Brain pericyte (primary cell): ENCODE data around the gene OR1L6.

Experiments used
- DNase-seq: peaks from one replicate; pipeline ENCODE4 v3.0.0-alpha.2; 2012; ENCODE audit warnings: low read depth, low spot score

Gene OR1L6, protein sequence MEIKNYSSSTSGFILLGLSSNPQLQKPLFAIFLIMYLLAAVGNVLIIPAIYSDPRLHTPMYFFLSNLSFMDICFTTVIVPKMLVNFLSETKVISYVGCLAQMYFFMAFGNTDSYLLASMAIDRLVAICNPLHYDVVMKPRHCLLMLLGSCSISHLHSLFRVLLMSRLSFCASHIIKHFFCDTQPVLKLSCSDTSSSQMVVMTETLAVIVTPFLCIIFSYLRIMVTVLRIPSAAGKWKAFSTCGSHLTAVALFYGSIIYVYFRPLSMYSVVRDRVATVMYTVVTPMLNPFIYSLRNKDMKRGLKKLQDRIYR

DNA sequence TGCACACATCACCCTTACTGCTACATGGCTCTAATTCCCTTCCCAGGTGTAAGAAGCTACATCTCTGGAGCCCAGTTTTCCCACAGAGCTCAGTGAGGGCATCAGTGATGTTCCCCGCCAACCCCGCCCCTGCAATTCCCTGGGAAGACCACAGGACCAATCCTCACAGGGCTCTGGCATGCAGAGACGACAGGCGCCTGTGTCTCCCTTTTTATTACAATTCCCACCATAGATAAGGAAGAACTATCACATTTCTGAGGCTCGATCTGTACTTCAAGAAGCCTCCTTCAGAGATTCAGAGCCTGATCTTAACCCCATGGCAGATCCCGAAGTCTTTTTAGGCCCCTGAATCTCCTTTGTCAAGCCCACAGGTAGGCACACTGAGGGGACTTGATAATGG lies at the start of gene OR1L6:
TSS of gene OR1L6 (plus strand) at position 301 of the 400 bp plus-strand sequence. CDS start 7,545 bp downstream, outside the sequence.
- no peak for DNase-seq

DNA sequence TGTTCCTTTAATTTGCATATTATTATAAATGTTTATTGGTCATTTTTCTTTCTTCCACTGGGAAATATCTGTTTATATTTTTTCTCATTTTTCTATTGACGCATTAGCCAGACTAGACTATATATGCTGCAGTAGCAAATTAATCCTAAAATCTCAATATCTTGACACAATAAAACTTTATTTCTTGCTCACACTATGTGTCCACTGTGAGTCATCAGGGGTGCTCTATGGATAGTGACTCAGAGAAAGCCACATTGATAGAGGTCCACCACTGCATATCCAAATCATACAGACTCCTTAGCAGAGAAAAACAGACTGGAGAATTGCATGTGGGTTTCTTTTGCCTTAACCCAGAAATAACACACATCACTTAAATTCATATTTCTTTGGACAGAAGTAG lies 46.4 kb upstream of the OR1L6 start:
- no peak for DNase-seq

DNA sequence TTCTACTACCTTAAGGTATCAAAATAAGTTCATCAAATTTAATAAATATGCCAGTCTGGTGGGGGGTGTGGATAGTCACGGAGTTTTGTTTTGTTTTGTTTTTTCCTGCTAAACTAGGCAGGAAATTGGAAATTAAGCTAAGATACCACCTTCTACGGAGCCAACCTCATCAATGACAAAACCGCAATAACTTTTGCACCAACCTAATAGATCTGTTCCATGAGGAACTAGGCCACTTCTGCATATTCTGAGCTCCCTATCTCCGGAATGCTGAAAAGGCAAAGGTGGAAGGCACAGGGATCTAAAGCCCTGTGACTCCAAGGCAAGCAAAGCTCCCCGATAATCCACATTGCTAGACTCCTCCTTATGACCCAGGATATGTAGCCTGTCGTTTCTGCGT lies 24.1 kb upstream of the OR1L6 start:
- DNase-seq: no peak

DNA sequence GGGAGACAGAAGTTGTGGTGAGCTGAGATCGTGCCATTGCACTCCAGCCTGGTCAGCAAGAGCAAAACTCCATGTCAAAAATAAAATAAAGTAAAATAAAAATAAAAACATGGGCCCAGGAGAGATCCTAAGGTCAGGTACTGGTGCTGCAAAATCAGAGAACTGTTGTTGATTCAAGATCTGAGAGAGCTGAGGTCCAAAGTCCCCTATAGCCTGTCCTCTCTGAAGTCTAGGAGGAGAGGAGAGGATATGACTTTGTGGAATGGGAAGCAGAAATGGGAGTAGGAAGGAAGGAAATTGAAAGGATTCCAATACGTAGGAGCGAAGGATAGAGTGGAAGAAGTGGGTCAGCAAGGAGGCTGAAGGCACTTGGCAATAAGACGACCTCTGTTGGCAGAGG lies 22.9 kb upstream of the OR1L6 start:
- no peak for DNase-seq

DNA sequence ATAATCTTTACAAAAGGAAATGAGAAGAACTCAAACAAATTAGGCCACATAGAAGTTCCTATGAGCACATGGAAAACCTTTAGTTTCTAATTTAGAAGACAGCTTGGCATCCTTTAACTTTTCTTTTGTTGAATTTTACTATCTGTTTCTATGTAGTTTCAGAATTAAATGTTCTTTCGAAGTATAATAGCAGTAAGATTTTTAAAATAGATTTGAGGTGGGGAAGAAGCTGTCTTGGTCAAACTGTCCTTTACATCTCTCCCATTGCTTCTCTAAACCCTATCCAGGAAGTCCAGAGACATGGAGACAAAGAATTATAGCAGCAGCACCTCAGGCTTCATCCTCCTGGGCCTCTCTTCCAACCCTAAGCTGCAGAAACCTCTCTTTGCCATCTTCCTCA lies 18.4 kb upstream of the OR1L6 start, which contains the start of gene OR1L4:
TSS of gene OR1L4 (plus strand) at position 301 of the 400 bp plus-strand sequence. CDS start at position 301, 0 bp downstream.
- DNase-seq: no peak

DNA sequence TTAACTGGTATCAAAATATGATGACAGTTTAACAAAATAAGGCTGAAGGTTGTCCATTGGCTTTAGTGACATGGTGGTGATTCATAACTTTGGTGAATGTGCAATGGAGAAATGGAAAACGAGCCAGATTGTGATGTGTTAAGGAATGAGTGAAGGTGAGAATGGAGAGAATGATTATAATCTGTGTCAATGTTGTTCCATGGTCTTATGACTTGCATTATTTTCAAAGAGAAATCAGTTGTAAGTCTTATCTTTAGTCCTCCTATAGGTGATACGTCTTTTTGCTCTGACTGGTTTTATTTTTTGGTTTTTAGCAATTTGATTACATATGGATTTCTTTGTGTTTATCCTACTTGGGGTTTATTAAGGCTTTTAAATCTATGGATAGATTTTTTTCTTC lies 12.7 kb downstream of the OR1L6 start:
- DNase-seq: no peak

DNA sequence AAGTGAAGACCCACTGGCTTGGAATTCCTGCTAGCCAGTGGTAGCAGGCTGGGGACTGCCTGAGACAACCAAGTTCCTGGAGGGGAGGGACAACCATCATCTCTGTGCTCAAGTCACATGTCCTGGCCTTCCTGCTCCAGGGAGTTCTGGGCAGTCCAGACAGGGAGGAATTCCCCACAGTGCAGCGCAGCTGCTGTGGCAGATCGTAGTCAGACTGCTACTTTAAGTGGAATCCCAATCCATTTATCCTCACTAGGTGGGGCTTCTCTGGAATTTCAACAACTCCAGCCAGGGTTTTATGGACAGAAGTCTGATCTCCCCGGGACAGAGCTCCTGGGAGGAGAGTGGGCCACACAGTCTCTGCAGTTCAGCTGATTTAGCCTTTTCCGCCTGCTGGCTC lies 25.7 kb downstream of the OR1L6 start:
- no peak for DNase-seq

DNA sequence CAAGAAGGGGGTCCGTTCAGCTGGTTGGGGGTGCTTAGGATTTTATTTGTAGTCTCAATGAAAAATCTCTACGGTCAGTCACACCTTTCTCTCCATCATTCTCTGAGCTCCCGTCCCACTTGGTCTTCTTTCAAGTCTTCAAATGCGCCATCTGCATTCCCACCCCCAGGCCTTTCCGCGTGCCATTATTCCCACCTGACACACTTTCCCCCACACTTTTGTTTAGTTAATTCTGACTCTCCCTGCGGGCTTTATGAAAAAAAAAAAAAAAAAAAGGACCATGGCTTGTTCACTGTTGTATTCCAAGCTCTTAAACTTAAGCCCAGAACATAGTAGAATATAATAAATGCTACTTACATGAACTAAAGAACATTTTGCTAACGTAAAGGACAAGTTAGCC lies 34.9 kb downstream of the OR1L6 start:
- no peak for DNase-seq

DNA sequence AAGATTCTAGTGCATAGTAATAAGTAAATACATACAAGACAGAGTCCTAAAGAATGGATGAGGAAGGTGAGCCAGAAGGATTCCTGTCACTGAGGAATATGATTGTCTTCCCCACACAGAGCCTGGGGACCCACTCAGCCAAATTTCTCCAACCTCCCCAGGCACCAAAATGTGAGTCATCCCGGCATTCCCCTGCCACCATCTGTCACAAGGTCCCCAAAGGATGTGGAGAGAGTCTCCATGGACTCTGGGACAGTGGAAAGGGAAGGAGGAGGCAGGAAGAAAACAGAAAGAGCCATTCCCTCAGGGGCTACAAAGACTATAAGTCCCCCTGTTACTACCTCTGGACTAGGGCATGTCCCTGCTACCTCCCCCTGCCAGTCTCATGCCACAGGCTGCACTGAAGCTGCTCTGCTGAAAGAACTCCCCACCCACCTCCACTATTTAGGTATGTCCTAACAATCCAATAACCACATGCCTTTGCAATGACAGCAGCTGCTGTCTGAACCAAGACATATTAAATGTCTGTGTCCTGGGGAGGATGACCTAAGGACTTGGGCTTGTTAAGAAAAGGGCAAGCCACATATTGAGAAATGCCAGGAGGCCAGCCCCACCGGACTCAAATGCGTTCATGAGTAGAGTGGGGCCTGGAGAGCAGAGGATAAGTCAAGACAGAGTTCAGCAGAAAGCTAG lies 36.0 kb downstream of the OR1L6 start:
- no peak for DNase-seq

DNA sequence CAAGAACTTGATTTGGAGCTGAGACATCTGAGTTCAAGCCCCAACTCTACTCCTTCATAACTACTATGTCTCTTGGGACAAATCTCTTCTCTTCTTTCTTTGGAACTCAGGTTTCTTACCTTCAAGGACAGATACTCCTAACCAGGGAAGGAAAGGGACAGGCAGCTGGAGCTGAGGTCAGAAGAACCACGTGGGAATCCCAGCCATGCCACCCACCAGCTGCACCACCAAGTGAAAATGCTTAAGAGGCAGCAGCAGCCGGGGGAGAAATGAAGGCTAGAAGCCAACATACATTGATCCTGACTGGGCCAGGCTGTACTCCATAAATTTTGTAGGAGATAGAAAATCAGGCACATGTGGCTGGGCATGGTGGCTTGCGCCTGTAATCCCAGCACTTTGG lies 37.1 kb downstream of the OR1L6 start:
- no peak for DNase-seq

DNA sequence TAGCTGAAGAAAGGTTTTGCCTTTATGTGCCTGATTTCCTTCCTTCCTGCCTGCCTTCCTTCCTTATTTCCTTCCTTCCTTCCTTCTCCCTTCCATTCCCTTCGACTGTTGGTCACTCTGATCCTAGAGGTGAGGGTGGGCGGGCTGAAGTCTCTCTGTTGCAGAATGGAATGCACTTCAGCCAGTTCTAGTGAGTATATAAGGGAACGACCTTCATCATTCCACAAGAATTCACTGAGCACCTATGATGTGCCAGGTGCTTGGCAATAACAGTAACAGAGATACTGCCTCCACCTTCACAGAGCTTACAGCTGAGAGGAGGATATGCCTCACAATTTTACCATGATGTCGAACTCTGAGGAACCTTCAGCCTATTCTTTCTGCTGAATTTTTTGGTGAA lies 37.9 kb downstream of the OR1L6 start:
- no peak for DNase-seq

DNA sequence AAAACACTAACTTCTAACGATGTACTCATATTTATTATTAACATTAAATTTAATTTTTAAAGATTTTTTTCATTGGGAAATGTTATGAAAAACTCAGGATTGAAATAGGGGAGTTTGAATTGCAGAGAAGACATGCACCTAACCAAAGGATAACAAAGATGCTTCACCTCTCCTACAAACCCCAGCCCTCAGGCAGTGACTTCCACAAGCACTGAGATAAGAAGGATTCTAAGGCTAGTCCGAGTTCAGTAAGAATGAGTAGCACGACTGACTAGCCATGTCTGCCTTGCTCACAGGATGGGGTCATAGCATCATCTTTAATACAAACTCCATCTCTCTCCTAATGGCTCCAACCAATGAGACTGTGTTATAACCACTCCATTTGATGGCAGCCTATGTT lies 39.6 kb downstream of the OR1L6 start:
- no peak for DNase-seq

DNA sequence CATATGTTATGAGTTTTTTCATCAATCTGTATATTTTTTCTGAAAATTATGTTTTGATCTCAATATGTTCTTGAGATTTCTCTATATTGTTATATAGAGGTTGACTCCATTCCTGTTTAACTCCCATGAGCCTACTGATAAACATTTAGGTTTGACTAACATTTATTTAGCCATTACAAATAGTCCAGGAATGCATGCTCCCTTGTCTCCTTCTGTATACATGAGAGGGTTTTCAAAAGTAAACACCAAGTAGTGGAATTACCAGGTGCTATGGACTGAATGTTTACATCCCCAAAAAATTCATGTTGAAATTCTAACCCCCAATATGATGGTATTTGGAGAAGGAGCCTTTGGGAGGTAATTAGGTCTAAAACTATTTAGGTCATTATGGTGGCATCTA lies 43.2 kb downstream of the OR1L6 start:
- no peak for DNase-seq

DNA sequence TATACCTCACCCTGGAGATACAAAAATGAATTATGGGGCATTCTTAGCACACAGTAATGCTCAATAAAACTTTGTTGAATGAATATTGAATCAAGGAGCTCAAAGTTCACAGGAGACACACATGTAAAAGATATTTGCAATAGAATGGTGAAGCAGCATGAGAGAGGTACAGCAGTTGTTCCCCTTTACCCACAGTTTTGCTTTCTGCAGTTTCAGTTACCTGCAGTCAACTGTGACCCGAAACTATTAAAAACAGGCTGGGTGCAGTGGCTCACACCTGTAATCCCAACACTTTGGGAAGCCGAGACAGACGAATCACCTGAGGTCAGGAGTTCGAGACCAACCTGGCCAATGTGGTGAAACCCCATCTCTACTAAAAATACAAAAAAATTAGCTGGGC lies 44.2 kb downstream of the OR1L6 start:
- no peak for DNase-seq

DNA sequence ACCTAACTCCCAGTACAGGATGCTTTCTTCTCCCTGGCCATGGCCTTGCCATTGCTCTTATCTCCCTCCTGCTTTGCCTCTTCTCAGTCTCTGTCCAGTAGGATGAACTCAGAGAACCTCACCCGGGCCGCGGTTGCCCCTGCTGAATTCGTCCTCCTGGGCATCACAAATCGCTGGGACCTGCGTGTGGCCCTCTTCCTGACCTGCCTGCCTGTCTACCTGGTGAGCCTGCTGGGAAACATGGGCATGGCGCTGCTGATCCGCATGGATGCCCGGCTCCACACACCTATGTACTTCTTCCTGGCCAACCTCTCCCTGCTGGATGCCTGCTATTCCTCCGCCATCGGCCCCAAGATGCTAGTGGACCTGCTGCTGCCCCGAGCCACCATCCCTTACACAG lies 46.7 kb downstream of the OR1L6 start, which contains the start of gene OR5C1:
TSS of gene OR5C1 (plus strand) at position 103 of the 400 bp plus-strand sequence. CDS start at position 103, 0 bp downstream.
- no peak for DNase-seq

DNA sequence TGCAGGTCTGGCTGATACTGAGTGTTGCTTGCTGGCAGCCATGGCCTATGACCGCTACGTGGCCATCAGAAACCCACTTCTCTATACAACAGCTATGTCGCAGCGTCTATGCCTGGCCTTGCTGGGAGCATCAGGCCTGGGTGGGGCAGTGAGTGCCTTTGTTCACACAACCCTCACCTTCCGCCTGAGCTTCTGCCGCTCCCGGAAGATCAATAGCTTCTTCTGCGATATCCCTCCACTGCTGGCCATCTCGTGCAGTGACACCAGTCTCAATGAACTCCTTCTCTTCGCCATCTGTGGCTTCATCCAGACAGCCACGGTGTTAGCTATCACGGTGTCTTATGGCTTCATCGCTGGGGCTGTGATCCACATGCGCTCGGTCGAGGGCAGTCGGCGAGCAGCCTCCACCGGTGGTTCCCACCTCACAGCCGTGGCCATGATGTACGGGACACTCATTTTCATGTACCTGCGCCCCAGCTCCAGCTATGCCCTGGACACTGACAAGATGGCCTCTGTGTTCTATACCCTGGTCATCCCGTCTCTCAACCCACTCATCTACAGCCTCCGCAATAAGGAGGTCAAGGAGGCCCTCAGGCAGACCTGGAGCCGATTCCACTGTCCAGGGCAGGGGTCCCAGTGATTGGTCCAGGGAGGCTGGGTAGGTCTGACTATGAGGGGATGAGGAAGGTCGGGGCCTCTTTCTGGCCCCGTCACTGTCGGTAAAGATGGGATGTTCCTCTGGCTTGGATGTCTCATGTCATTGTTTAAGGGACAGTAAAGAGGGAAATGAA lies 47.3 kb downstream of the OR1L6 start:
- no peak for DNase-seq

DNA sequence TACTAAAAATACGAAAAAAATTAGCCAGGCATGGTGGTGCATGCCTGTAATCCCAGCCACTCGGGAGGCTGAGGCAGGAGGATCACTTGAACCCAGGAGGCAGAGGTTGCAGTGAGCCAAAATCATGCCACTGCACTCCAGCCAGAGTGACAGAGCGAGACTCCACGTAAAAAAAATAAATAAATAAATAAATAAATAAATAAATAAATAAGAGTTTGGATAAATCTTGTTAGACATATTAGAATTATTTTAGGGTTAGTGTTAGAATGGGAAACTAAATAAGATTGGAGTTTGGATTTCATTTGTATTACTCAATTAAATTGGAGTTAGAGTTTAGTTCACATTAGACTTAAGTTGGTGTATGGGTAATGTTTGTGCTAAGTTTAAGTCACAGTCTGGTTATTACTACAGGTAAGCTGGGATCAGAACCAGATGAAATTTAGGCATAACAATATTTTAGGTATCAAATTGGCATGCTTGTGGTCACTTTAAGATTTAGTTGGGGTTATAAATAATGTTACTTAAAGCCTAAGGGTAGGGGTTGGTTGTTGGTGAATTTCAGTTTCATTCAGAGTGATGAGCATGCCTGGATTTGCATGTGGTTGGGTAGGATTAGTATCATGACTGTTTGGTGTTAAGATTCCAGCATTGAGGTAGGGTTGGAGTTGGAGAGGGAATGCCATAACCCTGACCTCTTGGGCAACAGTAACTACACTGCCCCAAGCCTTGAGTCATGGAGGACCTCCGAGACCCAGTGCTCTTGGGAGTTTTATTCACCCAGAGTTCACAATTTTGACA lies 50.0 kb downstream of the OR1L6 start:
- DNase-seq: no peak

DNA sequence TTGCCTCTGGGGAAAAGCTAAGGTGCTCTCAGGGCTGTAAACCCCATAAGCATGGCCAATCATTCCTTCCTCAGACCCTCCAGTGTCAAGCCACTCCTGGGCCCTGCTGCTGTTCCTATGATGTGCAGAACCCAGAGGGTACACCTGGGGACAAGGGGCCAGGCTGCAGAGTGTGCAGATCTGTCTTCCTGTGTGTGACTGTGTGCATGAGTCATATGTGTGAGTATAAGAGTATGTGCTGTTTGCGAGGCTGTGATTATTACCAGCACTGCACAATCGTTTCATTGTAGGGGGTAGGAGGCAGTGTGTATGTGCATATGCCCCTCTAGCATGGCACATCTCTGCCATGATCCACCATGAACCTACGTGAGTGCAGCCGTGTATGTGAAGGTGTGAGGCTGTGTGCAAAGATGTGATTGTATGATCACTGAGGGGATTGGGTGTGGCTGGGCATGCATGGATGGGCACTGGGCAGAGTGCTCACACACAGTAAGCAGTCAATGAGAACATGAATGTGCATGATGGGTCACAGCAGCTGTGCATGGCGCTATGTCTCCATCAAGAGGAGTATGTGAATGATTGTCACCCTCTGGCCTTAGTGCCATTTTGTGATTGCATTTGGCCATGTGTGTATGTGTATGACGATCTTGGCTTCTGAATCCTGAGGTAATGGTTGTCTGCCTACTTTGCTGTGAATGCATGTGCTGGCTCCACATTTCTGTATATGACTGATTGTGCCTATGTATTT lies 55.4 kb downstream of the OR1L6 start:
- DNase-seq: no peak
